HG03457 (cell line): ENCODE results near the gene GPS2.

ENCODE experiments used
- ATAC-seq: cut with Tn5 transposase; IDR thresholded peaks from one replicate; pipeline ENCODE4 v1.9.1; 2021; ENCODE audit warnings: moderate number of reproducible peaks; ENCODE audit not compliant: unreplicated experiment

Gene GPS2, protein sequence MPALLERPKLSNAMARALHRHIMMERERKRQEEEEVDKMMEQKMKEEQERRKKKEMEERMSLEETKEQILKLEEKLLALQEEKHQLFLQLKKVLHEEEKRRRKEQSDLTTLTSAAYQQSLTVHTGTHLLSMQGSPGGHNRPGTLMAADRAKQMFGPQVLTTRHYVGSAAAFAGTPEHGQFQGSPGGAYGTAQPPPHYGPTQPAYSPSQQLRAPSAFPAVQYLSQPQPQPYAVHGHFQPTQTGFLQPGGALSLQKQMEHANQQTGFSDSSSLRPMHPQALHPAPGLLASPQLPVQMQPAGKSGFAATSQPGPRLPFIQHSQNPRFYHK

DNA sequence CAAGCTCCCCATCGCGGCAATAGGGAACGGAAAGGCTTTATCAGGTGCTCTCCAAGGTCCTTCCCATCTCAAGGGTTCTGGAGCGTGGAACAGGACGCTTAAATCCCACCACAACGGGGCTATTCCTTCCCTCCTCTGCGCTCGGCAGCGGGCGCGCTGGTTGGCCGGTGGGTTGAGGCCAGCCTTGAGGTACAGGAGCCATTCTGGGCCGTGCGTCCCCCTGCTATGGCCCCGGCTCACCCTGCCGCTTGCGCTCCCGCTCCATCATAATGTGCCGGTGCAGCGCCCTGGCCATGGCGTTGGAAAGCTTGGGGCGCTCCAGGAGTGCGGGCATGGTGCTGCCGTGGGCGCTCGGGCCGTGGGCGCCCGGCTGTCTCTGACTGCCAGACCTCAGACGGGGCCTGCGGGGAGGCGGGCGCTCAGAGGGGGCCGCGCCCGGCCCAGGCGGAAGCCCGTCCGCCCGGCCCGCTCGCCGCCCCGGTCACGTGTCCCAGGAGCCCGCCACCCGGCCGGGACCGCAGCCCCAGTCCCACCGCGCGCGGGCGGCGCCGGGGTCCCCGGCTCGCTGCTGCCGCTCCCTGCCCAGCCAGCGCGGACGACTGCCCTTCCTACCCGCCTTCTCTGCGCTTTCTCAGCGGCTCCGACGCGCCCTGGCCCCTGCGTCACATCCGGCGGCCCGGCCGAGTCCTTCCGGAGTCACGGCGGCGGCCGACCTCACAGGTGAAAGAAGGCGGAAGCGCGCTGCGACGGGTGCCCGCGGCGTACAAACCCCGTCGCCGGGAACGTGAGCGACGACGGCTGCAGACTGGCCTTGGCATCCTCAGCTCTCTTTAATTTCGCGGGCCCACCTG, at the start of gene GPS2:
Gene GPS2, minus strand, starts transcription at position 642 of the 851 bp plus-strand sequence. Its CDS starts 308 bp downstream, at position 334.
- peak; percentile 55 for ATAC-seq

DNA sequence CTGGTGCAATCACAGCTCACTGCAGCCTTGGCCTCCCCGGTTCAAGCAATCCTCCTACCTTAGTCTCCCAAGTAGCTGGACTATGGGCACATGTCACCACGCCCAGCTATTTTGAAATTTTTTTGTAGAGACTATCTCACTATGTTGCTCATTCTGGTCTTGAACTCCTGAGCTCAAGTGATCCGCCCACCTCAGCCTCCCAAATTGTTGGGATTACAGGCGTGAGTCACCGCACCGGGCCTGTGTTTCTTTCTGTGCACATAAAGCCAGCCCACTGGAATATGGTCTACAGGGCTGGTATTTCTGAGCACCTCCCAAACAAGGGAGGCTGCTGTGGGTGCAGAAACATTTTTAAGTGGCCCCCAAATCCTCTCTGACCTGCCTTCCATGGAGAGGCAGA, 48.2 kb upstream of the GPS2 start:
- no peak for ATAC-seq

DNA sequence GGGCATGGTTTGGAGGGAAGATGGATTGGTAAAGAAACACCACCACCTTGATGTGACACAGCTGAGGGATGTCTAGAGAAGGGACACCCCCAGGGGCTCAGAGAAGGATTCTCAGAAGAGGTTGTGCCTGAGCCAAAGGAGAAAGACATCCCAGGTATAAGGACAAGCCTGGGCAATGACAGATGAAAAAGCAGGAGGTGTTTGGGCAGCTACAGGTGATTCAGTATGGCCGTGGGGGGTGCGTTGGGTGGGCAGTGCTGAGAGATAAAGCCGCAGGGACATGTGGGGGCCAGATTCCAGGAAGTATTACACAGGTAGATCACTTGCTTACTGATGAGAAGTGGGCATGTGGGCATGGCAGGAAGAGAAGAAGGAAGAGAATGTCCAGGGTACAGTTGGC, 46.7 kb upstream of the GPS2 start:
- no peak for ATAC-seq

DNA sequence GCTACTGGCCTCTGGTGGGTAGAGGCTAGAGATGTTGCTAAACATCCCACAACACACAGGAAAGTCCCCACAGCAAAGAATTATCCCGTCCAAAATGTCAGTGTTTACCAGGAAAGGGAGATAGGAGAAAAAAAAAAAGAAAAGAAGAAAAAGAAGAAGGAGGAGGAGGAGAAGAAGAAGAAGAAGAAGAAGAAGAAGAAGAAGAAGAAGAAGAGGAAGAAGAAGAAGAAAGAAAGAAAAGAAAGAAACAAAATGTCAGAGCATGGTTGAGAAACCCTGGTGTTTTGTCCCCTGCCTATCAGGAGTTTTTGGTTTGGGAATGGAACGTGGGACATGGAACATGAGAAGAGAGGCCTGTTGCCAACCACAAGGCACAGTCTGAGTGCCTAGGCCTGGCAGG, 42.2 kb upstream of the GPS2 start:
- no peak for ATAC-seq

DNA sequence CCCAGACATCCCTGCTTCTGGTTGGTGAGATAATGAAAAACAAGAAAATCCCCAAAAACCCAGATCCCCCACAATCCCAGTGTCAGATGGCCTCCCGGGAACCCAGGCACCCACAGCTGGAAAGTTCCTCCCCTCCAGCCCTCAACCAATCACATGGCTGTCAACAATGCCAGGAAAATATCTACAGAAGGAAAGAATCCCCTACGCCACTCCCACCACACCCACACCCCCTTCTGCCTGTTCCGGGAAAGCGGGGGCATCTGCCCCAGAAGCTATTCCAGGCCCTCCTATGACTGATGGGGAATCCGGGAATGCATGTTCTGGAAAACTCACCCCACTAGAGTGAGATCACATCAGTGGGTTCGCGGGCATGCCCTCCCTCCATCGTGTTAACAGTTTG, 41.6 kb upstream of the GPS2 start:
- no peak for ATAC-seq

DNA sequence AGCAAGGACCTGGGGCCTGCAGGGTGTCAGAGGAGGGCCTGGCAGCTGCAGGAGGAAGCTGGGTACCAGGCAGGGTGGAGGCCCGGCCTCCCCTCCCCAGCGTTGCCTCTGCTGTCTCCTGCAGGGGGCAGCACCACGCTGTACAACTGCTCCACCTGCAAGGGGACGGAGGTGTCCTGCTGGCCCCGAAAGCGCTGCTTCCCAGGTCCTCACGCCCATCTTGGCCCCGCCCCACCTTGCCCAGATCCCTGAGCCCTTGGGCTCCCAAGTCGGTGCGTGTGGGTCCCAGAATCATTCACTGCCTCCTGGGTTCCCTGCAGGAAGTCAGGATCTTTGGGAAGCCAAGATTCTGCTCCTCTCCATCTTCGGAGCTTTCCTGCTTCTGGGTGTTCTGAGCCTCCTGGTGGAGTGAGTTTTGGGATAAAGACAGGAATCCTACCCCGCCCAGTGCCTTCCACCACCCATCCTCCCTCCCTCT, 41.0 kb upstream of the GPS2 start:
- no peak for ATAC-seq

DNA sequence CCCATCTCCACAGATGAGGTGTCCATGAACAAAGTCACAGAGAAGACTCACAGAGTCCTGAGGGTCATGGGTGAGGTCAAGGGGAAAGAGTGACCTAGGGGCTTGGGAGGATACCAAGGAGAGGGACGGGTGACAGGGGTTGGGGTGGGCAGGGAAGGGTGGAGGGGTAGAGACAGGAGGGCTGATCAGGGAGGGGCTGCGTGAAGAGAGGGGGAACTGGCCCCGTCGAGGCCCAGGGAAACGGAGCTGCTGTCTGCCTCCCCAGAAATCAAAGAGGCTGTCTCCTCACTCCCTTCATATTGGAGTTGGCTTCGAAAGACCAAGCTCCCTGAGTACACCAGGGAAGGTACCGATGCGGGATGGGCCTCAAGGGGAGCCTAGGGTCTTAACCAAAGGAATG, 40.4 kb upstream of the GPS2 start:
- ATAC-seq, result no peak

DNA sequence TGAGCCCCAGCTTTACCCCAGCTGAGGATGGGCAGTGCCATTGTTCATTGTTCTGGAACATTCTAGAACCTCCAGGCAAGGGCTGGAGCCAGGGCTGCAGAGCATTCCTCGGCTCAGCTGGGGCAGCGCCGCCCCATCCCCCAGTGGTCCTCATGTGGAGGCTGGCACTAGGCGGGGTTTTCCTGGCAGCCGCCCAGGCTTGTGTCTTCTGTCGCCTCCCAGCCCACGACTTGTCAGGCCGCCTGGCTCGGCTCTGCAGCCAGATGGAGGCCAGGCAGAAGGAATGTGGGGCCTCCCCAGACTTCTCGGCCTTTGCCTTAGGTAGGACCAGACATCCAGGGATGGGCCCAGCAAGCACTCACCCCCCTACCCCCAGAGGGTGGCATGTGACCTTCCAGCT, 39.9 kb upstream of the GPS2 start, which contains the start of gene TMEM95:
Gene TMEM95, plus strand, starts transcription at position 104 of the 400 bp plus-strand sequence. Its CDS starts 49 bp downstream, at position 153.
- no peak for ATAC-seq

DNA sequence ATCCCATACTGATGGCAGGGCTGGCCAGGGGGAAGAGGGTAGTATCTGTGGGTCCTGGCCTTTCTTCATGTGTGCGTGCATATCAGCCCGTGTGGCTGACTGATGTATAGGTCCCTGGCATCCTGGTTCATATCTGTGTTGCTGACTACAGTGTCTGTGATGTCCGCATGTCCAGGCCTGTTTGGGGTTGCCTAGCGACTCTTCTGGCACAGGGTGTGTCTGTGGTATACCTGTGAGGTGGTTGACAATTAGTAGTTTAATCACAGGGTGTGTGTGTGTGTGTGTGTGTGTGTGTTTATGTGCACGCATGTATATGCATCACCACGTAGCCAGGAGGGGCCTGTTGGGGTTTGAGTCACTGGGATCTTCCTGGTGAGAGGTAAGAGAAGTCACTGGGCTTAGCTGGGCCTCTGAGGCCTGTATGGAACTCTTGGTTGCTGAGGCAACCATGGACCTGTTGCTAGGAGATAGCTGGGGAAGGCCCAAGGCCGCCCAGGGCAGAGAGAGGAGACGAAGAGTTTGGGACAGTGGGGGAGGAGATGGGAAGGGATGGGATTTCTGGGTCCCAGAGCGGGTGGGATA, 39.2 kb upstream of the GPS2 start:
- ATAC-seq, result no peak

DNA sequence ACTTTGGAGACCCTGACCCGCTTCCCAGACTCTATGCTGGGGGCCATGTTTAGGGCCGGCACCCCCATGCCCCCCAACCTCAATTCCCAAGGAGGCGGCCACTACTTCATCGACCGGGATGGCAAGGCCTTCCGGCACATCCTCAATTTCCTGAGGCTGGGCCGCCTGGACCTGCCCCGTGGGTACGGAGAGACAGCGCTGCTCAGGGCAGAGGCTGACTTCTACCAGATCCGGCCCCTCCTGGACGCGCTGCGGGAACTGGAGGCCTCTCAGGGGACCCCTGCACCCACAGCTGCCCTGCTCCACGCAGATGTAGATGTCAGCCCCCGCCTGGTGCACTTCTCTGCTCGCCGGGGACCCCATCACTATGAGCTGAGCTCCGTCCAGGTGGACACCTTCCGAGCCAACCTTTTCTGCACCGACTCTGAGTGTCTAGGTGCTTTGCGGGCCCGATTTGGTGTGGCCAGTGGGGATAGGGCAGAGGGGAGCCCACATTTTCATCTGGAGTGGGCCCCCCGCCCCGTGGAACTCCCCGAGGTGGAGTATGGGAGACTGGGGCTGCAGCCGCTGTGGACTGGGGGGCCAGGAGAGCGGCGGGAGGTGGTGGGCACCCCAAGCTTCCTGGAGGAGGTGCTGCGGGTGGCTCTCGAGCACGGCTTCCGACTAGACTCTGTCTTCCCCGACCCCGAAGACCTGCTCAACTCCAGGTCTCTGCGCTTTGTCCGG, 37.9 kb upstream of the GPS2 start:
- no peak for ATAC-seq

DNA sequence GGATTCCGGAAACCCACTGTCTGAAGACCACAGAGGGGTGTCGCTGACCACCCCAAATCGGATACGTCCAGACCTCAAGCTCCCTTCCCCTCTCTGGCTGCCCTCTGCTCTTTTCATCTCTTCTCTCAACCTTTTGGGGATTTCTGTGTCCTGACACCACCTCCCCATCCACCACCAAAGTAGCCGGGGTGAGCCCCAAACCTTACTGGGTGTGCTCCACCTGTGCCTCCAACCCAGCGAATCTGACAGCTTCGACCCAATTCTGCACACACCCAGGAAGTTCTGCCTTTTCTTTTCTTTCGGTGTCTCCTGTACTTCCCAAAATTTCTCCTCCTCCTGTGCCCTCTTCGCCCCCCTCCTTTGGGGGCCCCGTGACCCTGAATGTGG, 37.3 kb upstream of the GPS2 start:
- no peak for ATAC-seq

DNA sequence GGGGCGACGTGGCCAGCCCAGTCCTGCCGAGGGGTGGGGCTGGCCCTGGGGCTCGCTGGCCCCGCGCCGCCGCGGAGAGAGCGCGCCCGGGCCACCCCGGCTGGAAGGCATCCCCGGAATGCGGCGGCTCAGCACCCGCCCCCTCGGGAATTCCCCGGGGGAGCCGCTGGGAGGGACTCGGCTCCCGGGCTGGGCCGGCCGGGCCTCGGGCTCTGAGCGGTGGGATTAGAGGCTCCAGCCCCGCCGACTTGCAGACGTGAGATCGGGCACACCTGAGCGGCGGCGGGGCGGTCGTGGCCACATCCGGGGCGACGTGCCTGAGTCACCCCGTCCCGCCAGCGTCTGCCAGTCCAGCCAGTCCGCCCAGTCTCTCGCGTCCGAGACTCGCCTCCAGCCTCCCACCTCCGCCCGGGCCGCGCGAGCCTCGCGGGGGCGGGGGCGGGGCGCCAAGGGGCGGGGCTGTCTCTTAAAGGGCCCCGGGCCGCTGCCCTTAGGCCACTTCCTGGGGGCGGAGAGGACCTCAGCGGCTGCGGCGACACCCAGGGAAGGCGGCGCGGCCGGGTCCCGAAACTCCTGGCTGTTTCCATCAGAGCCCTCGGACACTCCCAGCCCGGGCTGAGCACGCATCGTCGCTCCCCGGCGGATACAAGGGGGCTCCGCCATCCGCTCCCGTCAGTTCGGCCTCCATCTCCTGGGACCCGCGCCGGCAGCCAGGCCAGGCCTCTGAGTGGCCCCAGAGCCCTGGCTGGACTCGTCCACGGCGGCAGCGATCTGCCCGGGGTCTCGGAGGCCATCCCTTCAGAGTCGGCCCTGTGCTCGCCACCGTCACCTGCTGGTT, 36.7 kb upstream of the GPS2 start, which contains the start of gene KCTD11:
Gene KCTD11, plus strand, starts transcription at position 498 of the 838 bp plus-strand sequence.
- ATAC-seq, result no peak

DNA sequence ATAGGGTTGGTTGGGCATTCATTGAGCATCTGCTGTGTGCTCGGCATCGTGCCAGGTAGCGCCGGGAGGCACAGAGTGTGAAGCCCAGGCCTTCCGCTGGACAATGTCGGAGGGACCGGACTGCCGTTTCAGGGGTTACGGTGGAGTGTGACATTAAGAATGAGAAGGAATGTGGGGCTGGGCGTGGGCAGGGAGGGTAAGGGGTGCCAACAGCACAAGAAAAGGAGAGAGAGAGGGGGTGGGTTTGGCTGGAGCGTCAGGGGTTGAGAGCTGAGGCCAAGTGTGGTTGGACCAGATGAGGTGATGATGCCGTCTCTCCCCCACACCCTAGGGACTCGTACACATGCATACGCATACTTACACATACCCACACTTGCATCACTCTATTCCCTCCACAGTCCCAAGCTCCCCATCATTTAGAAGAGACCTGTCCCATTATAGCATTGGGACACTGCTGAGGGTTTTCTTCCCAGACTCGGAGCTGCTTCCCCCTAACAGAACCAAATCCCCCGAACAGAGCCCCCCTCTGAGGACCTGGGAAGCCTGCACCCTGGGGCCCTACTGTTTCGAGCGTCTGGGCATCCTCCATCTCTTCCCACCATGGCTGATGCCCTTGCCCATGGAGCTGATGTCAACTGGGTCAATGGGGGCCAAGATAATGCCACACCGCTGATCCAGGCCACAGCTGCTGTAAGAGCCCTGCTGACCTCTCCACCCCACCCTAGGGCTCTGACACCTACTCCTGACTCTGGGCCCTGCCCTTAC, 33.5 kb upstream of the GPS2 start:
- no peak for ATAC-seq

DNA sequence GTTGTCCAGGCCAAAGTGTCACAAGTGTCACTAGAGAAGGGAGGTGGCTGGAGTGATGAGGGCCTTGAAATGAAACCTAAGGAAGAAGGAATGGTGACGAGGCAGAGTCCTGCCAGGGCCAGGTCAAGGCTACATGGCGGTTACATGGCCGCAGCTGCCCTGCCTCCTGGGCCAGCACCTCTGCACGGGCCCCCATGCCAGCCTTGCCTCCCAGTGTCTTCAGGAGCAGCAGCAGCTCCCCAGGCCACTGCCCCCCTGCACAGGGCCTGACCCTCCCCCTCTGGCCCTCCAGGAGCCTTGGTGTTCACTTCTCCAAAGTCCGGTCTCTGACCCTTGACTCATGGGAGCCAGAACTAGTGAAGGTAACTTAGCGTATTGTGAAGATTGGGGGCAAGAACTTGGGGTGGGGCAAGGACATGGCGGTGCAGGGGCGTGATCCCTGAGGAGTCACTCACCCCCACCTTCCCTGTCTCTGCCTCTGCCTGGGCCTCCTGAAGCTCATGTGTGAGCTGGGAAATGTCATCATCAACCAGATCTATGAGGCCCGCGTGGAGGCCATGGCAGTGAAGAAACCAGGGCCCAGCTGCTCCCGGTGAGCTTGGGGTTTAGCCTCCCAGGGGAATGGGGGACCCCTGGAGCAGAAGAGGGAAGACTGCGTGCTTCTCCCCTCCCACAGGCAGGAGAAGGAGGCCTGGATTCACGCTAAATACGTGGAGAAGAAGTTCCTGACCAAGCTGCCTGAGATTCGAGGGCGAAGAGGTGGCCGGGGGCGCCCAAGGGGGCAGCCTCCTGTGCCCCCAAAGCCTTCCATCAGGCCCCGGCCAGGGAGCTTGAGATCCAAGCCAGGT, 32.7 kb upstream of the GPS2 start:
- ATAC-seq, result no peak

DNA sequence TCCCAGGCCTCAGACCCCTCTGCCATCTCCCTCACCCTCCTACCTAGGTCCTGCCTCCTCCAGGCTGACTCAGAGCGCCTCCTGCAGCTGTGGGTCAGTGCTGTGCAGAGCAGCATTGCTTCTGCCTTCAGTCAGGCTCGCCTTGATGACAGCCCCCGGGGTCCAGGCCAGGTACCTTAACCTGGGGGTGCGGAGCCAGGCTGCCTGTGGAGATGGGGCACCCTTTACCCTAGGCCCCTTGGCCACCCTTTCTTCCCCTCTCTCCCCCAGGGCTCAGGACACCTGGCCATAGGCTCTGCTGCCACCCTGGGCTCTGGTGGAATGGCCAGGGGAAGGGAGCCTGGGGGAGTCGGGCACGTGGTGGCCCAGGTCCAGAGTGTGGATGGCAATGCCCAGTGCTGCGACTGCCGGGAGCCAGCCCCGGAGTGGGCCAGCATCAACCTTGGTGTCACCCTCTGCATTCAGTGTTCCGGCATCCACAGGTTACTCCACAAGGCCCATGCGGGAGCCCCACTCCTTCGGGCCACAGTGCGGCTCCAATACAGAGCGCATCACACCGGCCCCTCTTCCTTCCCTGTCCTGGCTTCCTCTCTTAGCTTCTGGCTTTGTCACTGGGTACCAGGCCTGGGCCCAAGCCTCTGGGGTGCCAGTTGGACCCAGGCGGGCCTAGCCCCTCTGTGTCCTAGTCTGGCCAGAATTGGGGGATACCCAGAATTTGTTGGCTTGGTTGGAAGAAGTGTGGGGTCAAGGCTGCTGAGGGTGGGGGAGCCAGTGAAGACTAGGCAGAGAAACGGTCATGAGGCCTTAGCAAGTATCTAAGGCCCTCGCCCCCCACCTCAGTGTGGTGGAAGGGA, 31.8 kb upstream of the GPS2 start:
- no peak for ATAC-seq

DNA sequence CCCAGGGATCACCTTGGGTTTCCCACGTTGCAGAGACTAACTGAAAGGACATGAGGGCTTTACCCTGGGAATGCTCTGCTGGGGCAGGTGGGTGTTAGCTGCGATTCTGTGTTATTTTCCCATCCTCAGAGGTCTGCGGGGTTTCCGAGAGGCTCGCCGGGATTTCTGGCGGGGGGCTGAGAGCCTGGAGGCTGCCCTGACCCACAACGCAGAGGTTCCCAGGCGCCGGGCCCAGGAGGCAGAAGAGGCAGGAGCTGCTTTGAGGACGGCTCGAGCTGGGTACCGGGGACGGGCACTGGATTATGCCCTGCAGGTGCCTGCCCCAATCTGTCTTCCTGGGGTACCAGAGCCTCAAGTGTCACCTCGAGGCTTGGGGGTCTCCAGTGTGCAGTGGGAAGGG, 28.1 kb upstream of the GPS2 start:
- no peak for ATAC-seq

DNA sequence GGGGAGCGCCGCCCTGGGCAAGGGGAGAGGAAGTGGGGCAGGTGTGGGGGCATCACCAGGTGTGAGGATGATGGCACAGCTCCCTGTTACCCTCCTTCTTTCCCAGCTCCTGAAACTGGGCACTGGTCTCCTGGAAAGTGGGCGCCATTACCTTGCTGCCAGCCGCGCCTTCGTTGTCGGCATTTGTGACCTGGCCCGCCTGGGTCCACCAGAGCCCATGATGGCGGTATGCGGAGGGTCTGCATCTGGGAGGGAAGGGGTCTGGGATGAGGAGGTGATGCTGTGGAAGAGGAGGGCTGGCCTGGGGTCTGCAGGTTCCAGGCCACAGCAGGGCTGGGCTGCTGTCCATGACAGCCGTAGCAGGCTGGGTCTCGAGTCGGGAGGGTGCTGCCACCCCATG, 26.7 kb upstream of the GPS2 start:
- ATAC-seq, result no peak
